GM12875 (cell line): ENCODE measurements around the gene RBMS1.

Experiments
- H3K4me3 ChIP-seq: one replicate; pipeline ENCODE4 v1.5.1; 2011; ENCODE audit warnings: low read depth, low read length, control low read depth
- TF ChIP-seq, protein P1 (sequence below): IDR thresholded peaks from 2 replicates; pipeline ENCODE4 v1.5.1; 2011; ENCODE audit warnings: low read depth, mild to moderate bottlenecking, control low read depth, inconsistent platforms, low read length, moderate library complexity, borderline replicate concordance; ENCODE audit not compliant: insufficient read depth

RBMS1 gene

GRCh38 chr2:160479269-160479668 lies 14.3 kb downstream of the RBMS1 start:
- TF ChIP-seq, protein P1, sequence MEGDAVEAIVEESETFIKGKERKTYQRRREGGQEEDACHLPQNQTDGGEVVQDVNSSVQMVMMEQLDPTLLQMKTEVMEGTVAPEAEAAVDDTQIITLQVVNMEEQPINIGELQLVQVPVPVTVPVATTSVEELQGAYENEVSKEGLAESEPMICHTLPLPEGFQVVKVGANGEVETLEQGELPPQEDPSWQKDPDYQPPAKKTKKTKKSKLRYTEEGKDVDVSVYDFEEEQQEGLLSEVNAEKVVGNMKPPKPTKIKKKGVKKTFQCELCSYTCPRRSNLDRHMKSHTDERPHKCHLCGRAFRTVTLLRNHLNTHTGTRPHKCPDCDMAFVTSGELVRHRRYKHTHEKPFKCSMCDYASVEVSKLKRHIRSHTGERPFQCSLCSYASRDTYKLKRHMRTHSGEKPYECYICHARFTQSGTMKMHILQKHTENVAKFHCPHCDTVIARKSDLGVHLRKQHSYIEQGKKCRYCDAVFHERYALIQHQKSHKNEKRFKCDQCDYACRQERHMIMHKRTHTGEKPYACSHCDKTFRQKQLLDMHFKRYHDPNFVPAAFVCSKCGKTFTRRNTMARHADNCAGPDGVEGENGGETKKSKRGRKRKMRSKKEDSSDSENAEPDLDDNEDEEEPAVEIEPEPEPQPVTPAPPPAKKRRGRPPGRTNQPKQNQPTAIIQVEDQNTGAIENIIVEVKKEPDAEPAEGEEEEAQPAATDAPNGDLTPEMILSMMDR, result no peak

DNA sequence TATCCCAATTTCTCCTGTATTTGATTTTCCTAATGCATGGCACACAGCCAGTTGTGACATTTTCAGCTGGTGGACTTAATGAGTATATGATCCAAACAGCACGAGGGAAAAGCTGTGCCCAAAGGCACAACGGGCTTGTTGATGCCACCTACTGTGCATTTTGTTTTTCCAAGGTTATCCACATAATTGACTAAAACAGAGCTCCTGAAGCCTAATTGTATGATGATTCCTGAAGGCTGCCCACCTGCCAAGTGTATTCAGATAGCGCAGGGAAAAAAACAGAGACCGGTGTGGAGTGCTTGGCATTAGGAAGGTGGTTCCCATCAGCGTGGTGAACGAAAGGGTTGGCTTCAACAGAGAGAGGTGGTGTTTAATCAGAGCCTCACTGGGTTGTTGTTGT lies 14.9 kb downstream of the RBMS1 start:
- TF ChIP-seq, protein P1, result no peak

More at GRCh38 chr2:160479269-160479668, 14.3 kb downstream of the RBMS1 start:
- no peak overlapping the region for H3K4me3 ChIP-seq

GRCh38 chr2:160477032-160477431 lies 16.6 kb downstream of the RBMS1 start:
- H3K4me3 ChIP-seq, result no peak overlapping the region
- TF ChIP-seq, protein P1, result no peak

More for the DNA sequence above, 14.9 kb downstream of the RBMS1 start:
- no peak overlapping the region for H3K4me3 ChIP-seq

DNA sequence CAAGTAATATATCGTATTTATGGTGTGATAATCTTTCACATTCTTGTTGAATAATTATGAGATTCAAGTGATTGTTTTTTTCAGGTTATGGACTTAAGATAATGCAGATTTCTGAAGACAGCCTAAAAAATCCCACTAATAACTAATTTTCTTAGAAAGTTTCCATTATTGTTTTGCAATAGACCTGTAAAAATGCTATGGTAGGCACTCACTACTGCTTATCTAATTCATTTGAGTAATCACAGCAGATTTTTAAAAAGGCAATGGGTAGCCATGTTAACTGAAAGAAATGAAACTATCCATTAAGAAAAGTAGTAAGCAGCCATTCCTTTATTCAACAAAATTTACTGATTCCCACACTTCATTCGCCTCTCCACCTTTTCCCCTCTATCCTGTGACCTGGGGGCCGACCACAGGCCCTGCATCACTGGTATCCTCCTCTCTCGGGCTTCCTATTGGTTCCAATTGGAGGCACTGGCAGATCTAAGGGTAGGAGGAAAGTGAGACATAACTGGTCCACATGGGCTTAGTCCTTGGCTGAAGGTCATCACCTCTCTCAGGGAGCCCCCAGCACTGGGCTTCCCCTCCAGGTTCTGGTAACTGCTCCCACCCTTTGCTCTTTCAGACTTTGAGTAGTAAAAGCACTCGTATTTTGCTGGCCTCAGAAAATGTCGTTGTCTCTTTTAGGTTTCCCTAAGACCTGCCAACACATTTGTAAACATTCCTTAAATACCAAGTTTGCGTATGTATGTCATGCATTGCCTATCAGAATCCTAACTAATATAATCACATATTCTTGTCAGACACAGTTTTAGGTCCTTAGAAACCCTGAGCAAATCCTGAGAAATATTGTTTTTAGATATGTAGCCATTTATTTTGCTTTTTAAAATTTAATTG lies 18.5 kb downstream of the RBMS1 start:
- H3K4me3 ChIP-seq, result no peak overlapping the region
- TF ChIP-seq, protein P1, result no peak

GRCh38 chr2:160474319-160474645 lies 19.3 kb downstream of the RBMS1 start:
- no peak overlapping the region for H3K4me3 ChIP-seq
- TF ChIP-seq, protein P1, result no peak

GRCh38 chr2:160473468-160474318 lies 19.9 kb downstream of the RBMS1 start:
- H3K4me3 ChIP-seq, result no peak overlapping the region
- TF ChIP-seq, protein P1, result no peak

GRCh38 chr2:160472839-160473251 lies 20.8 kb downstream of the RBMS1 start:
- no peak overlapping the region for H3K4me3 ChIP-seq
- TF ChIP-seq, protein P1, result no peak
